ENCODE results near the gene GPC5.

Gene GPC5

GRCh38 chr13:92589955-92590354 lies 1191.5 kb downstream of the GPC5 start:
- Histone ChIP-seq H3K9me3 (no peaks in the 10 kb centered on the region), H3K9ac (no peak overlapping the region), H3K4me2 (no peak overlapping the region), H3K27me3 (no peaks in the 10 kb centered on the region), H3K4me3 (no peak overlapping the region), H4K20me1 (no peaks in the 10 kb centered on the region), H3K36me3 (no peaks in the 10 kb centered on the region), H3K27ac (no peak overlapping the region), H3K4me1 (no peaks in the 10 kb centered on the region)
- TF ChIP-seq Cebpa-rat (IDR thresholded peaks at IDR 0.05), result no peak

DNA sequence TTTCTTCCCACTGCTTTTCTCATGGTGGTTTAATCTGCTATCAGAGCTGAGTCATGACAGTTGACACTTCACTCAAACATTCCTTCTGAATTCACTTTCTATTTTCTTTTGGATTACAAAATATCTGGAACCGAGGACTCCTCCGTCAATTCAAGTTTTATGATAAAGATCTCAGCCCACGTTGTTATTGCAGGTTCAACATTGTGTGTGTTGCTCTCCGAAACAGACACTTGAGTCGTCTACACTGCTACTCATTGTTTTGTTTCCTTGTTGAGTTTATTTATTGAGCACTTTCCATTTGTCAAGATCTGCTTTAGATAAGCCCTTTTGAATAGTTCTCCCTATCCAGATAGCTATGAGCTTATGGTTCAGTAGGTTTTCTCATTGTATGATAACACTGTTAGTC lies 1192.1 kb downstream of the GPC5 start:
- H3K27me3 ChIP-seq, result no peaks in the 10 kb centered on the region
- no peak overlapping the region for H3K27ac ChIP-seq
- no peak overlapping the region for H3K4me2 ChIP-seq
- no peaks in the 10 kb centered on the region for H3K36me3 ChIP-seq
- H3K4me3 ChIP-seq, result no peak overlapping the region
- no peak overlapping the region for H3K9ac ChIP-seq
- no peaks in the 10 kb centered on the region for H3K9me3 ChIP-seq
- H4K20me1 ChIP-seq, result no peaks in the 10 kb centered on the region
- no peaks in the 10 kb centered on the region for H3K4me1 ChIP-seq
- TF ChIP-seq Cebpa-rat (IDR thresholded peaks at IDR 0.05), result no peak

DNA sequence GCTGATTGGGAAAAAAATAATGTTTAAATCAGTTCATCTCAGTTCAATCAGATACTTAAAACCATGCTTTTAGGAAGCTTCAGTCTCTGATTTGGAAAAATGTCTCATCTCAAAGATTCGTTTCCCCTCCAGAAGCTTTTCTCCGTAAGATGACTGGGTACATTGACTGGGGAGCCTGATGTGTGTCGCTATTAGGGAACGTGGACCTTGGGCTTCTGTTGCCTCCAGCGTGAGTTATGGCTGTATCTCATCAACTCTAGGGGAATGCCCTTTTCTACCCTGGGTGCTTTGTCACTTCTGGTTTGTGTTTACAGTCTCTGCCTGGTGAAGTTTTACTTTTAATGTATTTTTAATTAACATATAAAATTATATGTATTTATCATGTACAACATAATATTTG lies 1192.7 kb downstream of the GPC5 start:
- TF ChIP-seq Cebpa-rat (IDR thresholded peaks at IDR 0.05), result no peak
- Histone ChIP-seq H3K4me3 (no peak overlapping the region), H3K27ac (no peak overlapping the region), H3K9ac (no peak overlapping the region), H4K20me1 (no peaks in the 10 kb centered on the region), H3K4me1 (no peaks in the 10 kb centered on the region), H3K4me2 (no peak overlapping the region), H3K36me3 (no peaks in the 10 kb centered on the region), H3K9me3 (no peaks in the 10 kb centered on the region), H3K27me3 (no peaks in the 10 kb centered on the region)

- Histone ChIP-seq H3K4me2 (no peak overlapping the region), H3K36me3 (no peaks in the 10 kb centered on the region), H4K20me1 (no peaks in the 10 kb centered on the region), H3K9ac (no peak overlapping the region), H3K4me3 (no peak overlapping the region), H3K27me3 (no peaks in the 10 kb centered on the region), H3K9me3 (no peaks in the 10 kb centered on the region), H3K27ac (no peak overlapping the region), H3K4me1 (no peaks in the 10 kb centered on the region)
- TF ChIP-seq Cebpa-rat (IDR thresholded peaks at IDR 0.05), result no peak
Observed at GRCh38 chr13:92592757-92593156, 1194.3 kb downstream of the GPC5 start.

GRCh38 chr13:92602560-92602959 lies 1204.1 kb downstream of the GPC5 start:
- no peaks in the 10 kb centered on the region for H3K4me1 ChIP-seq
- H3K9ac ChIP-seq, result no peak overlapping the region
- H4K20me1 ChIP-seq, result no peaks in the 10 kb centered on the region
- H3K27me3 ChIP-seq, result no peaks in the 10 kb centered on the region
- no peak overlapping the region for H3K27ac ChIP-seq
- H3K9me3 ChIP-seq, result no peaks in the 10 kb centered on the region
- no peak overlapping the region for H3K4me2 ChIP-seq
- H3K36me3 ChIP-seq, result no peaks in the 10 kb centered on the region
- no peak overlapping the region for H3K4me3 ChIP-seq
- no peak for TF ChIP-seq Cebpa-rat (IDR thresholded peaks at IDR 0.05)

DNA sequence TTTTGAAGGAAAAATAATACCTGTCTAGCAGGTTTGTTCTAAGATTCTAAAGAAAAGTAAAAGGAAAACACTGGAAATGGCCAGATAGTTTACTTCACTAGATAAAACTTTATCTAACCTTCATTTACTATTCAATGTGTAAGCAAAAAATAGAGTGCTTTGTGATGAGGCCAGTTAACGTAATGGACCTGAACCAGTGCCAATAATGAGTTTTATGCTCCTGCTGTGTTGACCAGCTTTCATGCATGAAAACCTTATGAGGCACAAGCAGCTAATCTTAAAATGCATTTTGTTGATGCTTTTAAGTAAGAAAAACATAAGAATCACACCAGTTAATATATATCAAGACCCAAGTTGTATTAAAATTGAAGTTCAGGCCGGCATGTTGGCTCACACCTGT lies 1211.0 kb downstream of the GPC5 start:
- Histone ChIP-seq H3K27me3 (no peaks in the 10 kb centered on the region), H3K4me1 (no peaks in the 10 kb centered on the region)

GRCh38 chr13:92612892-92613291 lies 1214.5 kb downstream of the GPC5 start:
- Histone ChIP-seq H3K27ac (no peak overlapping the region), H4K20me1 (no peaks in the 10 kb centered on the region), H3K9ac (no peak overlapping the region), H3K4me1 (no peaks in the 10 kb centered on the region), H3K9me3 (no peaks in the 10 kb centered on the region), H3K36me3 (no peaks in the 10 kb centered on the region), H3K4me3 (no peak overlapping the region), H3K27me3 (no peaks in the 10 kb centered on the region), H3K4me2 (no peak overlapping the region)
- no peak for TF ChIP-seq Cebpa-rat (IDR thresholded peaks at IDR 0.05)

More for the DNA sequence above, 1211.0 kb downstream of the GPC5 start:
- Histone ChIP-seq H3K4me2 (no peak overlapping the region), H3K9ac (no peak overlapping the region), H4K20me1 (no peaks in the 10 kb centered on the region), H3K27ac (no peak overlapping the region), H3K36me3 (no peaks in the 10 kb centered on the region), H3K9me3 (no peaks in the 10 kb centered on the region), H3K4me3 (no peak overlapping the region)
- no peak for TF ChIP-seq Cebpa-rat (IDR thresholded peaks at IDR 0.05)

GRCh38 chr13:92613921-92614320 lies 1215.5 kb downstream of the GPC5 start:
- H3K9ac ChIP-seq, result no peak overlapping the region
- H3K4me2 ChIP-seq, result no peak overlapping the region
- H4K20me1 ChIP-seq, result no peaks in the 10 kb centered on the region
- H3K27ac ChIP-seq, result no peak overlapping the region
- H3K4me1 ChIP-seq, result no peaks in the 10 kb centered on the region
- no peak for TF ChIP-seq Cebpa-rat (IDR thresholded peaks at IDR 0.05)
- no peaks in the 10 kb centered on the region for H3K36me3 ChIP-seq
- H3K27me3 ChIP-seq, result no peaks in the 10 kb centered on the region
- no peaks in the 10 kb centered on the region for H3K9me3 ChIP-seq
- no peak overlapping the region for H3K4me3 ChIP-seq

DNA sequence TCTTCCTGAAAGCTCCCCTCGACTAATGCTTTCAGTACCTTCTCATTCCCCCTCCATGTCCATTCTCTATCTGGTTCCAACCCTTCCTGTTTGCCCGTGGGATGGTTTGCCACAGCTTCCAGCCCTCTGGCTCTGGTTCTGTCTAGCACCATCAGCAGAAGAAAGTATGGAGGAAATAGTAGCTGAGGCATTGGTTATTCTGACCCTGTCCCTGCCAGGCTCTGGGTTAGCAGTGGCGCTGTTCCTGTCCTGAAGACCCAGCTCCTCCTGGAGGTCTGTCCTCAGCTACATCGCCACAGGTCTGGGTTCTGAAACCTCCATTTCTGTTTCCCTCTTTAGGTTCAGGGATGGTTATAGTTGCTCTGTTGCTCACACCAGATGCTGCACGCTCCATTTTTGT lies 1223.6 kb downstream of the GPC5 start:
- H3K36me3 ChIP-seq, result no peaks in the 10 kb centered on the region
- H3K4me2 ChIP-seq, result no peak overlapping the region
- no peak overlapping the region for H3K27ac ChIP-seq
- no peak for TF ChIP-seq Cebpa-rat (IDR thresholded peaks at IDR 0.05)
- no peaks in the 10 kb centered on the region for H3K27me3 ChIP-seq
- no peaks in the 10 kb centered on the region for H3K9me3 ChIP-seq
- H3K4me1 ChIP-seq, result no peaks in the 10 kb centered on the region
- no peak overlapping the region for H3K9ac ChIP-seq
- H3K4me3 ChIP-seq, result no peak overlapping the region
- H4K20me1 ChIP-seq, result no peaks in the 10 kb centered on the region

DNA sequence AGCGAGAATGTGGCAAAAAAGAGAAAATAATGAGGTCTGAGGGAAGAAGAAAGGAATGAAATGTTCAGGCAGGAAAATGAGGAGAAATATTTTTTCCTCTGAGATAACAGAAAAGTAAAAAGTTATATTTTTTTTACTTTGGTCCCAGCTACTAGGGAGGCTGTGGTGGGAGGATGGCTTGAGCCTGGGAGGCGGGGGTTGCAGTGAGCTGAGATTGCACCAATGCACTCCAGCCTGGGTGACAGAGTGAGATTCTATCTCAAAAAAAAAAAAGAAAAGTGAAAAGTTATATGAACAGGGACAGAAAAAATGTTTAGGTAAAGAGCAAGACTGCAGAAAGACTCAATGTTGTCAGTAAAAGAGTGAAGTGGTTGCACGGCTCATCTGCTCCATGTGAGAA lies 1224.5 kb downstream of the GPC5 start:
- no peak for TF ChIP-seq Cebpa-rat (IDR thresholded peaks at IDR 0.05)
- Histone ChIP-seq H4K20me1 (no peaks in the 10 kb centered on the region), H3K27me3 (no peaks in the 10 kb centered on the region), H3K4me3 (no peak overlapping the region), H3K36me3 (no peaks in the 10 kb centered on the region), H3K27ac (no peak overlapping the region), H3K4me1 (no peaks in the 10 kb centered on the region), H3K9me3 (no peaks in the 10 kb centered on the region), H3K9ac (no peak overlapping the region), H3K4me2 (no peak overlapping the region)

GRCh38 chr13:92626274-92626673 lies 1227.9 kb downstream of the GPC5 start:
- Histone ChIP-seq H4K20me1 (no peaks in the 10 kb centered on the region), H3K27ac (no peak overlapping the region), H3K9ac (no peak overlapping the region), H3K27me3 (no peaks in the 10 kb centered on the region), H3K9me3 (no peaks in the 10 kb centered on the region), H3K4me3 (no peak overlapping the region), H3K4me1 (no peaks in the 10 kb centered on the region), H3K4me2 (no peak overlapping the region), H3K36me3 (no peaks in the 10 kb centered on the region)
- no peak for TF ChIP-seq Cebpa-rat (IDR thresholded peaks at IDR 0.05)
